ENCODE results near the gene RIMS3. TPM values are rescaled to one million over a fixed set of nuclear protein-coding genes. Genes with fewer than 3 reads are reported as not detected.

RIMS3 gene
- total RNA-seq, 1 experiment from 2014 or later = 19.8 TPM

DNA sequence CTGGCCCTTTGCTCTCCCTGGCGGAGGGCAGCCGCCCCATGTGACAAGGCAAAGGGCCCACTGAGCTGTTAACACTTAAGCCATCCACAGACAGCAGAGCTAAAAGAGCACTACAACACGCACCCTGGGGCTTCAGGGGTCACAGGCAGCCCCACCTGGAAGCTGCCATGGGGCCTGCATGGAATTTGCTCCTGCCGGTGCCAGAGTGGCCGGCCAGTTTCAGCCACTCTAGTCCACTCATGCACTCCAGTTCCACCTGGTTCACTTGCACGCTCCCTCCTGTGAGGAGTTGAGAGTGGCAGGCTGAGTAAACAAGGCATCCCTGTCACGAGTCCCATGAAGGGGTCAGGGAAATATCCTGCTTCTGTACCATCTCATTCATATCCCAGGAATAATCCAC, 55.3 kb downstream of the RIMS3 start (continued):
- TF ChIP-seq, protein P1, sequence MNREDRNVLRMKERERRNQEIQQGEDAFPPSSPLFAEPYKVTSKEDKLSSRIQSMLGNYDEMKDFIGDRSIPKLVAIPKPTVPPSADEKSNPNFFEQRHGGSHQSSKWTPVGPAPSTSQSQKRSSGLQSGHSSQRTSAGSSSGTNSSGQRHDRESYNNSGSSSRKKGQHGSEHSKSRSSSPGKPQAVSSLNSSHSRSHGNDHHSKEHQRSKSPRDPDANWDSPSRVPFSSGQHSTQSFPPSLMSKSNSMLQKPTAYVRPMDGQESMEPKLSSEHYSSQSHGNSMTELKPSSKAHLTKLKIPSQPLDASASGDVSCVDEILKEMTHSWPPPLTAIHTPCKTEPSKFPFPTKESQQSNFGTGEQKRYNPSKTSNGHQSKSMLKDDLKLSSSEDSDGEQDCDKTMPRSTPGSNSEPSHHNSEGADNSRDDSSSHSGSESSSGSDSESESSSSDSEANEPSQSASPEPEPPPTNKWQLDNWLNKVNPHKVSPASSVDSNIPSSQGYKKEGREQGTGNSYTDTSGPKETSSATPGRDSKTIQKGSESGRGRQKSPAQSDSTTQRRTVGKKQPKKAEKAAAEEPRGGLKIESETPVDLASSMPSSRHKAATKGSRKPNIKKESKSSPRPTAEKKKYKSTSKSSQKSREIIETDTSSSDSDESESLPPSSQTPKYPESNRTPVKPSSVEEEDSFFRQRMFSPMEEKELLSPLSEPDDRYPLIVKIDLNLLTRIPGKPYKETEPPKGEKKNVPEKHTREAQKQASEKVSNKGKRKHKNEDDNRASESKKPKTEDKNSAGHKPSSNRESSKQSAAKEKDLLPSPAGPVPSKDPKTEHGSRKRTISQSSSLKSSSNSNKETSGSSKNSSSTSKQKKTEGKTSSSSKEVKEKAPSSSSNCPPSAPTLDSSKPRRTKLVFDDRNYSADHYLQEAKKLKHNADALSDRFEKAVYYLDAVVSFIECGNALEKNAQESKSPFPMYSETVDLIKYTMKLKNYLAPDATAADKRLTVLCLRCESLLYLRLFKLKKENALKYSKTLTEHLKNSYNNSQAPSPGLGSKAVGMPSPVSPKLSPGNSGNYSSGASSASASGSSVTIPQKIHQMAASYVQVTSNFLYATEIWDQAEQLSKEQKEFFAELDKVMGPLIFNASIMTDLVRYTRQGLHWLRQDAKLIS (CRISPR knock-in tag; IDR thresholded peaks at IDR 0.05; ENCODE audit: borderline replicate concordance) = no peak

DNA sequence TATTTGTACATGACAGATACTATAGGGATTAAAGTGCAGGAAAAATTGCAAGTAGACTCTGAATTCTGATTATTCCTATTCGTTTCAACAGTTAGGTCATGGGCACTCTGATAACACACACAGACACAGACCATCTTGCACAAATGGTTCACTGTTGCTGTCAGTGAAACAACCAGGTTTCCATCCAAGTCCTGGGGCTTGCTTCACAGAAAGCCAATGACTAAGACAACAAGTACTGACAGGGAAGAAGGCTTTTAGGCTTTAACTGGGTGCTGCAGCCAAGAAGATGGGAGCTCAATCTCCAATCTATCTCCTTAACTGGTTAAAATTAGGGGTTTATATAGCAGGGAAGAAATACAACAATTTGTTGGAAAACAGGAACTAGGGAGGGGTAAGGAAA, 57.6 kb downstream of the RIMS3 start:
- no peak for DNase-seq (ENCODE audit: low spot score)
- Mint-ChIP-seq H3K36me3 (no peaks in the 10 kb centered on the region), H3K4me1 (0 out of 2 replicates have a peak, but pooled peaks cover 3% of the 10 kb centered on the region), H3K4me3 (no peak overlapping the region), H3K27me3 (ENCODE audit: low read depth) (no peaks in the 10 kb centered on the region), H3K27ac (no peak overlapping the region), H3K9me3 (peaks cover 7% of the 10 kb centered on the region; the same call in 1 of the 2 replicates)
- ChIA-PET CTCF (no interaction called here), POLR2A (no interaction called here)
- ATAC-seq = no peak
- TF ChIP-seq, protein P2, sequence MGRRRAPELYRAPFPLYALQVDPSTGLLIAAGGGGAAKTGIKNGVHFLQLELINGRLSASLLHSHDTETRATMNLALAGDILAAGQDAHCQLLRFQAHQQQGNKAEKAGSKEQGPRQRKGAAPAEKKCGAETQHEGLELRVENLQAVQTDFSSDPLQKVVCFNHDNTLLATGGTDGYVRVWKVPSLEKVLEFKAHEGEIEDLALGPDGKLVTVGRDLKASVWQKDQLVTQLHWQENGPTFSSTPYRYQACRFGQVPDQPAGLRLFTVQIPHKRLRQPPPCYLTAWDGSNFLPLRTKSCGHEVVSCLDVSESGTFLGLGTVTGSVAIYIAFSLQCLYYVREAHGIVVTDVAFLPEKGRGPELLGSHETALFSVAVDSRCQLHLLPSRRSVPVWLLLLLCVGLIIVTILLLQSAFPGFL (CRISPR knock-in tag; IDR thresholded peaks at IDR 0.05; ENCODE audit: borderline replicate concordance) = no peak

DNA sequence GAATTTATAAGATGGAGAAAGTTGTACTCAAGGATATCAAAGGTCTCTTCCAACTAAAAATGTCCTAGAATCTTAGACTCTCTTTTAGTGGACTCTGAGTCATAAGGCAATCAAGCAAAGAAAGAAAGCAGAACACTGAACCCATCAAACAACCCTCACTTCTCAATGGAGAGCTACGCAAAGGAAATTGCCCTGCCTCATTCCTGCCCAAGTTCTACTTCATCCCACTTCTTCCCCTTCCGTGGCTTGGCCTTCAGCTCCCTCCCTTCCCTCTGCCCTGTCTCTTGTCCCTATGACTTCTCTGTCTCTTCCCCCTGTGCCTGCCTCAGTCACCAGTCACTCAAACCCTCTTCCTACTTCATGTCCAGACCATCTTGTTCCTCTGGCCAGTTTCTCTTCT, 58.5 kb downstream of the RIMS3 start:
- ATAC-seq = no peak
- Mint-ChIP-seq H3K9me3 (peaks cover 7% of the 10 kb centered on the region; the same call in 1 of the 2 replicates), H3K27ac (no peak overlapping the region), H3K27me3 (ENCODE audit: low read depth) (no peaks in the 10 kb centered on the region), H3K4me1 (no peaks in the 10 kb centered on the region), H3K36me3 (no peaks in the 10 kb centered on the region), H3K4me3 (no peak overlapping the region)
- TF ChIP-seq, protein P3, sequence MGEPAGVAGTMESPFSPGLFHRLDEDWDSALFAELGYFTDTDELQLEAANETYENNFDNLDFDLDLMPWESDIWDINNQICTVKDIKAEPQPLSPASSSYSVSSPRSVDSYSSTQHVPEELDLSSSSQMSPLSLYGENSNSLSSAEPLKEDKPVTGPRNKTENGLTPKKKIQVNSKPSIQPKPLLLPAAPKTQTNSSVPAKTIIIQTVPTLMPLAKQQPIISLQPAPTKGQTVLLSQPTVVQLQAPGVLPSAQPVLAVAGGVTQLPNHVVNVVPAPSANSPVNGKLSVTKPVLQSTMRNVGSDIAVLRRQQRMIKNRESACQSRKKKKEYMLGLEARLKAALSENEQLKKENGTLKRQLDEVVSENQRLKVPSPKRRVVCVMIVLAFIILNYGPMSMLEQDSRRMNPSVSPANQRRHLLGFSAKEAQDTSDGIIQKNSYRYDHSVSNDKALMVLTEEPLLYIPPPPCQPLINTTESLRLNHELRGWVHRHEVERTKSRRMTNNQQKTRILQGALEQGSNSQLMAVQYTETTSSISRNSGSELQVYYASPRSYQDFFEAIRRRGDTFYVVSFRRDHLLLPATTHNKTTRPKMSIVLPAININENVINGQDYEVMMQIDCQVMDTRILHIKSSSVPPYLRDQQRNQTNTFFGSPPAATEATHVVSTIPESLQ (CRISPR knock-in tag; IDR thresholded peaks at IDR 0.05) = no peak
- TF ChIP-seq NR3C1 (CRISPR knock-in tag; conservative IDR thresholded peaks at IDR 0.05; ENCODE audit: low read depth) (no peak), EMX1 (CRISPR knock-in tag; IDR thresholded peaks at IDR 0.05) (no peak), ZNF138 (CRISPR knock-in tag; conservative IDR thresholded peaks at IDR 0.05) (no peak), GRHL2 (CRISPR knock-in tag; IDR thresholded peaks at IDR 0.05; ENCODE audit: insufficient replicate concordance, severe bottlenecking) (no peak), ZNF423 (CRISPR knock-in tag; IDR thresholded peaks at IDR 0.05) (no peak), SMAD3 (CRISPR knock-in tag; IDR thresholded peaks at IDR 0.05; ENCODE audit: borderline replicate concordance) (no peak), TEAD4 (CRISPR knock-in tag; IDR thresholded peaks at IDR 0.05) (no peak), JAZF1 (CRISPR knock-in tag; IDR thresholded peaks at IDR 0.05) (no peak), FOXK1 (CRISPR knock-in tag; IDR thresholded peaks at IDR 0.05) (no peak), KAT7 (CRISPR knock-in tag; IDR thresholded peaks at IDR 0.05; ENCODE audit: borderline replicate concordance) (no peak)
- TF ChIP-seq, protein P4, sequence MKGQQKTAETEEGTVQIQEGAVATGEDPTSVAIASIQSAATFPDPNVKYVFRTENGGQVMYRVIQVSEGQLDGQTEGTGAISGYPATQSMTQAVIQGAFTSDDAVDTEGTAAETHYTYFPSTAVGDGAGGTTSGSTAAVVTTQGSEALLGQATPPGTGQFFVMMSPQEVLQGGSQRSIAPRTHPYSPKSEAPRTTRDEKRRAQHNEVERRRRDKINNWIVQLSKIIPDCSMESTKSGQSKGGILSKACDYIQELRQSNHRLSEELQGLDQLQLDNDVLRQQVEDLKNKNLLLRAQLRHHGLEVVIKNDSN (CRISPR knock-in tag; IDR thresholded peaks at IDR 0.05) = no peak
- POLR2A ChIA-PET = no interaction called here
- DNase-seq (ENCODE audit: low spot score) = no peak
- CTCF ChIA-PET = no interaction called here

Data from WTC11 (cell line).